CD4-positive, alpha-beta T cell treated with Interferon gamma for 1 hour (primary cell): Measurements from ENCODE around the gene CALML3.

Experiments used
- DNase-seq: peaks from one replicate; pipeline ENCODE4 v3.0.0-alpha.2; 2020

The CALML3 gene

GRCh38 chr10:5545011-5545410, 20.2 kb downstream of the CALML3 start:
- DNase-seq = no peak

- DNase-seq = no peak
Observed at GRCh38 chr10:5545426-5545777, 20.6 kb downstream of the CALML3 start.

GRCh38 chr10:5545778-5546710, 21.3 kb downstream of the CALML3 start:
- DNase-seq = no peak

DNA sequence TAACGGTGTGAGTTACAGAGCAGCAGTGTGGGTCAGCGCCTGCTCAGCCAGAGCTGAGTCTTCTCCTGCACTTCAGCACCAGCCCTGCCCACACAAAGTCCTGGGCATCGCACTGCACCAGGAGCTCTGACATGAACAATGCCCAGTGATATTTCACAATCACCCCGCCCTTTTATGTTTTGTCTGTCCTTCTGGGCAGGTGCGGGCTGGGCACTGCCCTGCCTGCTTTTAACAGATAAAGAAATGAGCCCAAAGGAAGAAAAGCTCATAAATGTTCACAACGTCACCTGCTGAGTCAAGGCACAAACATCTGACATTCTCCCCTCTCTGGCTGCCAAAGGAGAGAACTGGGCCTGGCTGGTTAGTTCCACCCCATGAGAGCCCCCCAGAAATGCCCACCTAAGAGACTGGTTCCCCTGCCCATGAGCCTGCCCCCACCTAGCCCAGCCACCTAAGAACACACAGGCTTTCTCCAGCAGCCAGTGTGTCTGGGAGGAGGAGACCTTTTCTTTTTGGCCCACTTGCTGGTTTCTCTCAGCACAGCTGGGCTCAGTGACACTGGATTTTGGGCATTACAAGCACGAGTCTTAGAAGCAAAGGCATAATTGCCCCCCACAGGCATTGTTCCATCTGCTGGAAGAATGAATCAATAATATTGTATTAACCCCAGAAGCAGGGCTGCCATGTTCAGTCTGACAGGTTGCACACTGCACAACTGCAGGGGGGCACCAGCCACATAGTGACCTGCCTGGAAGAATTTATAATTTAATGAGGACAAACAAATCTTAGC, 22.3 kb downstream of the CALML3 start:
- DNase-seq = no peak

DNA sequence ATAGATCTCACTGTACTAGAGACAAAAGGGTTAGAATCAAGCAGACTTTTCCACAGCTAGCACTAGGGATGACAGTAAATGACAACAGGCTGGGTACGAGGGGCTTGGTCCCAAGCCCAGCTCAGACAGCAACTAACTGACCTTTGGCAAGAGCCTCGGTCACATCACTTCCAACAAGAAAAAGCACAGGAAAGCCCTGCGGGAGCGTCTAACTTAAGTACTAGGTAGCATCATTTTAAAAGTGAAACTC, 22.8 kb downstream of the CALML3 start:
- no peak for DNase-seq

GRCh38 chr10:5547931-5548660, 23.3 kb downstream of the CALML3 start:
- DNase-seq = no peak

- no peak for DNase-seq
Observed at GRCh38 chr10:5549462-5550249, 24.9 kb downstream of the CALML3 start.

DNA sequence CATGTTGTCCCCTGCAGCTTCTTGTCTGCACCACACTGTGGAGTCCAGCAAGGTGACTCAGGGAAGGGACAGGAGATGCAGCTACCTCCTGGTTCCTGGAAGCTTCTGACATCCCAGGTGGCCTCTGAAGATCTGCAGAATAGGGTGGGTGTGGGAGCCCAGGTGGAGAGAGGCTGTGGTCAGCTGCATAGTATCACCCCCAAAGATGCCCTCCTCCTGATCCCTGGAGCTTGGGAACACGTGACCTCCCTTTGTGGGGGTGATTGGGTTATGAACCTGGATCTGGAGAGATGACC, 25.4 kb downstream of the CALML3 start:
- DNase-seq = no peak

GRCh38 chr10:5550621-5551530, 26.1 kb downstream of the CALML3 start:
- no peak for DNase-seq

GRCh38 chr10:5551531-5552375, 27.0 kb downstream of the CALML3 start:
- no peak for DNase-seq

DNA sequence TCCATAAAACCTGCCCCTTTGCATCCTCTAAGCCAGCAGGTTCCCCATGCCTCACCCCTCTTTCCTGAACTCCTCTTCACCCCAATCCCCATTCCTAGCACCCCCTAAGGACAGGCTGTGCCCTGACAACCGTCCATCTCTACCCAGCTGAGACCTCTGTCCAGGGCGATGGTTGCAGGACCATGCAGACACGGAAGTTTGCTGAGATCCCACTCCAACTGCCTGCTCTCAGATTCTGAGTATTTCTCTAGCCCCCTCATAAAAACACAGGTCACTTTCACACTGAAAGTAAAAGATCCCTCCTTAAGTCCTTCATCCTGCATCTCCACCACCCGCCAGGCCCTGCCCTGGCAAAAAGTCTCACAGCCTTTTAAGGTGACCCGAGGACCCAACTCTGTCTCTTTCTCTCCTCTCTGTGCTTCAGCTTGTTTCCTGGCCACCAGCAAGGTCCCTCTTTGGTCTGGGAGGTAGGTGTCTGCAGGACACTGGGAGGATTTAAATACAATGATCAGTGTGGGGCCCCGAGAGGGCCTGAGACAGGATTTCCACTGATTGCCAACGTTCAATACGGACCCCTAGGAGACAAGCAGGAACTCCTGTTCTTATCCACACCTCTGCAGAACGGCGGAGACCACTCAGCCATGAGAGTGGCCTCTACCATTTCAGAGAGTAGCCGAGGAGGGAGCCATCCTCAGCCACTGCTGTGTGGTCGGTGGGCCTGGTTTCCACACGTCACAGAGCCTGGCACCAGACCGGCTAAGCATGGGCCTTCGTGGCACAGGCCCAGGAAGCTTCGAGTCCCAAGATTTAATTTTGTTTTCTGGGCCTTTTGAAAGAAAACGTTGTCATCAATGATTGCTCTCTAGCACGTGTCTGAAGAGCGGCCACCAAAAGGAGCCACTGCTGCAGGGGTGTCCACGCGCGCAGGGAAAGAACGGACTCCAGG, 27.9 kb downstream of the CALML3 start:
- no peak for DNase-seq

GRCh38 chr10:5553400-5554170, 28.8 kb downstream of the CALML3 start:
- DNase-seq = no peak

DNA sequence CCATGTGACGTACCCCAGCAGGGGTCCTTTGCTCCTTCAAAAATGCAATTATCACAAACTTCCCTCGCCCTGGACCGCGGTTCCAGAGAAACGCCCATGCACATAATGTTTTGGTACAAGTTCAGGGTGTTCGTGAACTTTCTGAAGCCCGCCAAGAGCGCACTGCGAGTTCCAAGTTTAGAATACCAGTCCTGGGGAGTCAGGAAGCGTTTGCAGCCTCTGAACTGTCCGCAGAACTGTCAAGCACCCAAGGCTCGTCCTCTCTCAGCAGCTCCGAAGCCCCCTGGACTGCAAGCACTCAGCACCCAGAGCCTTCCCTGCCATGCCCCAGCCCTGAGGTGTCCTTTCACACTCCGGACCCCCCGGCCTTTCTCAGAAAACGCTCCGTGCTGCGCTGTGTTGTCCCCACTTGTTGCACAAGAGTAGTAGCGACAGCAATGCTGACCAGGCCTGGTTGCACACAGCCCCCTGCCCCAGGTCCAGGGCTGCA, 30.3 kb downstream of the CALML3 start:
- DNase-seq = no peak

DNA sequence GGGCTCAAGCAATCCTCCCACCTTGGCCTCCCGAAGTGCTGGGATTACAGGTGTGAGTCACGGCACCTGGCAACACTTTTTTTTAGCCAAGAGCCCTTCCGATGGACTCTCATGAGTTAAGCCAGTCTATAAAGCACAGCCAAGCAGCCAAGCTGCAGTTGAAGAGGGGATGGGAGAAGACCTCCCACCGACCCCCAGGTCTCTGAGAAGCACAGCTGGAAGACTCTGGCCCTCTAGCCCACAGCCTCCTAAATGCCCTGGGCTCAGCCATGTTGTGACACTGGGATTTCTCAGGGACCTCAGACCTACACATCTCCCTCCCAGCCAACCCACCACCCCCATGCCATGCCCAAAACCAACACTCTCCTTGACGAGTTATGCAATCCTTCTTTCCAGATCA, 31.1 kb downstream of the CALML3 start:
- DNase-seq = no peak

- no peak for DNase-seq
Observed at GRCh38 chr10:5556576-5556975, 31.8 kb downstream of the CALML3 start.

- no peak for DNase-seq
Observed at GRCh38 chr10:5557040-5557721, 32.4 kb downstream of the CALML3 start.

- no peak for DNase-seq
Observed at GRCh38 chr10:5557799-5558771, 33.3 kb downstream of the CALML3 start.
